ENCODE data around the gene CENPO. TPM values are rescaled to one million over a fixed set of nuclear protein-coding genes. Genes with fewer than 3 reads are reported as not detected.

Gene CENPO
- not detected for total RNA-seq

GRCh38 chr2:24792874-24793760 lies at the start of gene CENPO, which contains the start of gene PTRHD1:
TSS of gene CENPO (plus strand) at chr2:24793425. CDS start at chr2:24793920, 495 bp downstream.
TSS of gene PTRHD1 (minus strand) at chr2:24793391. CDS start at chr2:24793377, 14 bp downstream.
- Histone ChIP-seq H3K36me3 (no peaks in the 10 kb centered on the region), H3K4me1 (peaks cover 4 to 8% of the 10 kb centered on the region in 2 donors), H3K27ac (peak within 1 kb of the TSS; percentile 94 to 95), H3K27me3 (no peaks in the 10 kb centered on the region), H3K4me3 (peak within 1 kb of the TSS; percentile 72 to 74), H3K9me3 (no peaks in the 10 kb centered on the region)
- TF ChIP-seq CTCF (IDR thresholded peaks at IDR 0.05), result peak; percentile 35 to 64 (median 60)
- peak; percentile 87 to 98 for DNase-seq (ENCODE audit: low spot score in 2 of 2)
- intact Hi-C loops (cut with DNase I), result loop anchor here (2.0 to 5.0 kb wide), 2 partner anchors 302 to 866 kb away; partner anchors contain the start of genes ATAD2B and NCOA1

- no peak overlapping the region for H3K27ac ChIP-seq
- intact Hi-C loops (cut with DNase I), result no loop called here
- DNase-seq (ENCODE audit: low spot score in 2 of 2), result no peak
- no peaks in the 10 kb centered on the region for H3K27me3 ChIP-seq
- no peaks in the 10 kb centered on the region for H3K4me1 ChIP-seq
- peaks cover 11 to 29% of the 10 kb centered on the region in 2 donors for H3K36me3 ChIP-seq
- no peak overlapping the region for H3K4me3 ChIP-seq
- H3K9me3 ChIP-seq, result no peaks in the 10 kb centered on the region
- no peak for TF ChIP-seq CTCF (IDR thresholded peaks at IDR 0.05)
These were observed 49.3 kb upstream of the CENPO start for GRCh38 chr2:24743924-24744323.

- H3K36me3 ChIP-seq, result peaks cover 11 to 29% of the 10 kb centered on the region in 2 donors
These were observed 48.9 kb upstream of the CENPO start for GRCh38 chr2:24744356-24744755.

GRCh38 chr2:24745825-24746224 lies 47.4 kb upstream of the CENPO start:
- no peaks in the 10 kb centered on the region for H3K27me3 ChIP-seq
- no peaks in the 10 kb centered on the region for H3K9me3 ChIP-seq
- peaks cover 11 to 26% of the 10 kb centered on the region in 2 donors for H3K36me3 ChIP-seq
- intact Hi-C loops (cut with DNase I), result no loop called here
- H3K4me3 ChIP-seq, result no peak overlapping the region
- no peak for TF ChIP-seq CTCF (IDR thresholded peaks at IDR 0.05)
- H3K27ac ChIP-seq, result no peak overlapping the region
- no peak for DNase-seq (ENCODE audit: low spot score in 2 of 2)
- no peaks in the 10 kb centered on the region for H3K4me1 ChIP-seq

More at GRCh38 chr2:24744356-24744755, 48.9 kb upstream of the CENPO start:
- Histone ChIP-seq H3K27me3 (no peaks in the 10 kb centered on the region), H3K9me3 (no peaks in the 10 kb centered on the region), H3K4me3 (no peak overlapping the region), H3K4me1 (no peaks in the 10 kb centered on the region), H3K27ac (no peak overlapping the region)
- intact Hi-C loops (cut with DNase I), result no loop called here
- DNase-seq (ENCODE audit: low spot score in 2 of 2), result no peak
- no peak for TF ChIP-seq CTCF (IDR thresholded peaks at IDR 0.05)

GRCh38 chr2:24747299-24747698 lies 45.9 kb upstream of the CENPO start:
- no peak overlapping the region for H3K4me3 ChIP-seq
- no peaks in the 10 kb centered on the region for H3K9me3 ChIP-seq
- no peak for TF ChIP-seq CTCF (IDR thresholded peaks at IDR 0.05)
- no peaks in the 10 kb centered on the region for H3K27me3 ChIP-seq
- no peaks in the 10 kb centered on the region for H3K4me1 ChIP-seq
- peaks cover 7 to 22% of the 10 kb centered on the region in 2 donors for H3K36me3 ChIP-seq
- H3K27ac ChIP-seq, result no peak overlapping the region
- intact Hi-C loops (cut with DNase I), result no loop called here
- DNase-seq (ENCODE audit: low spot score in 2 of 2), result no peak
